Nephron (organoid): ENCODE data around the gene C3orf18.
A peak's percentile ranks its signal among the peaks of the same experiment; 100 is the strongest.

Experiments
- H3K27ac Mint-ChIP-seq, 3 experiments: 2 replicates each; pipeline ENCODE4 v1.8.0; 2020; ENCODE audit warnings: mixed read lengths in 3 of 3, mild to moderate bottlenecking in 2 of 3, moderate library complexity in 1 of 3
- H3K27me3 Mint-ChIP-seq: 2 replicates; pipeline ENCODE4 v1.8.0; 2021; ENCODE audit warnings: low read depth, mild to moderate bottlenecking, moderate library complexity, mixed read lengths
- H3K36me3 Mint-ChIP-seq: 2 replicates; pipeline ENCODE4 v1.8.0; 2020; ENCODE audit warnings: low read depth, mixed read lengths
- H3K4me1 Mint-ChIP-seq: 2 replicates; pipeline ENCODE4 v1.8.0; 2020; ENCODE audit warnings: mixed read lengths
- H3K4me3 Mint-ChIP-seq, 3 experiments: 2 replicates each; pipeline ENCODE4 v1.8.0; 2020; ENCODE audit warnings: mild to moderate bottlenecking in 3 of 3, mixed read lengths in 3 of 3, moderate library complexity in 2 of 3
- H3K9me3 Mint-ChIP-seq: 2 replicates; pipeline ENCODE4 v1.8.0; 2020; ENCODE audit warnings: mixed read lengths
- CTCF ChIP-seq, 3 experiments: fragments of 200-600 bp; sonication (generic); IDR thresholded peaks; one replicate each; pipeline ENCODE4 v1.5.0; 2021; ENCODE audit warnings: antibody characterized with exemption in 3 of 3; ENCODE audit not compliant: unreplicated experiment in 3 of 3

The C3orf18 gene

GRCh38 chr3:50612234-50612882 is 44.8 kb upstream of the C3orf18 start:
- no peaks in the 10 kb centered on the region for H3K36me3 Mint-ChIP-seq
- H3K4me1 Mint-ChIP-seq: peaks cover 45% of the 10 kb centered on the region
- peak overlapping the region; percentile 92 to 99 (median 93) for H3K27ac Mint-ChIP-seq
- H3K9me3 Mint-ChIP-seq: no peaks in the 10 kb centered on the region
- H3K27me3 Mint-ChIP-seq: no peaks in the 10 kb centered on the region
- no peak for TF ChIP-seq CTCF (IDR thresholded peaks at IDR 0.05; ENCODE audit: unreplicated experiment in 3 of 3)
- H3K4me3 Mint-ChIP-seq: peak overlapping the region; percentile 89 to 95 (median 90)

- Mint-ChIP-seq H3K36me3 (no peaks in the 10 kb centered on the region), H3K9me3 (no peaks in the 10 kb centered on the region), H3K27me3 (no peaks in the 10 kb centered on the region), H3K4me1 (peaks cover 45% of the 10 kb centered on the region), H3K4me3 (peak within 1 kb of the TSS; percentile 89 to 95 (median 90)), H3K27ac (peak within 1 kb of the TSS; percentile 92 to 99 (median 93))
- peak; percentile 50 to 65 (median 62) for TF ChIP-seq CTCF (IDR thresholded peaks at IDR 0.05; ENCODE audit: unreplicated experiment in 3 of 3)
Measured at GRCh38 chr3:50611464-50612233, 44.1 kb upstream of the C3orf18 start, which contains the start of gene CISH. Gene CISH (minus strand): TSS chr3:50611774. CDS start chr3:50611650, 124 bp downstream.

- Mint-ChIP-seq H3K4me1 (peaks cover 39% of the 10 kb centered on the region), H3K36me3 (peaks cover 2% of the 10 kb centered on the region), H3K4me3 (peak overlapping the region; percentile 89 to 95 (median 90)), H3K9me3 (no peaks in the 10 kb centered on the region), H3K27ac (peak overlapping the region; percentile 89 to 99 (median 92)), H3K27me3 (no peaks in the 10 kb centered on the region)
- TF ChIP-seq CTCF (IDR thresholded peaks at IDR 0.05; ENCODE audit: unreplicated experiment in 3 of 3): no peak
Measured at GRCh38 chr3:50610992-50611463, 43.5 kb upstream of the C3orf18 start.

- TF ChIP-seq CTCF (IDR thresholded peaks at IDR 0.05; ENCODE audit: unreplicated experiment in 3 of 3): no peak
- Mint-ChIP-seq H3K9me3 (no peaks in the 10 kb centered on the region), H3K27me3 (no peaks in the 10 kb centered on the region), H3K36me3 (peaks cover 9% of the 10 kb centered on the region), H3K27ac (peak overlapping the region; percentile 89 to 99 (median 92)), H3K4me1 (peaks cover 42% of the 10 kb centered on the region), H3K4me3 (peak overlapping the region; percentile 89 to 95 (median 90))
Measured at GRCh38 chr3:50610181-50610971, 42.8 kb upstream of the C3orf18 start.

GRCh38 chr3:50609763-50610085 is 42.2 kb upstream of the C3orf18 start:
- Mint-ChIP-seq H3K9me3 (no peaks in the 10 kb centered on the region), H3K4me3 (peak overlapping the region; percentile 89 to 95 (median 90)), H3K36me3 (peaks cover 10% of the 10 kb centered on the region), H3K27ac (peak overlapping the region in 1 of 3 experiments; percentile 22), H3K27me3 (no peaks in the 10 kb centered on the region), H3K4me1 (peaks cover 44% of the 10 kb centered on the region)
- TF ChIP-seq CTCF (IDR thresholded peaks at IDR 0.05; ENCODE audit: unreplicated experiment in 3 of 3): no peak
